ENCODE measurements around the gene TJP1.

DNA sequence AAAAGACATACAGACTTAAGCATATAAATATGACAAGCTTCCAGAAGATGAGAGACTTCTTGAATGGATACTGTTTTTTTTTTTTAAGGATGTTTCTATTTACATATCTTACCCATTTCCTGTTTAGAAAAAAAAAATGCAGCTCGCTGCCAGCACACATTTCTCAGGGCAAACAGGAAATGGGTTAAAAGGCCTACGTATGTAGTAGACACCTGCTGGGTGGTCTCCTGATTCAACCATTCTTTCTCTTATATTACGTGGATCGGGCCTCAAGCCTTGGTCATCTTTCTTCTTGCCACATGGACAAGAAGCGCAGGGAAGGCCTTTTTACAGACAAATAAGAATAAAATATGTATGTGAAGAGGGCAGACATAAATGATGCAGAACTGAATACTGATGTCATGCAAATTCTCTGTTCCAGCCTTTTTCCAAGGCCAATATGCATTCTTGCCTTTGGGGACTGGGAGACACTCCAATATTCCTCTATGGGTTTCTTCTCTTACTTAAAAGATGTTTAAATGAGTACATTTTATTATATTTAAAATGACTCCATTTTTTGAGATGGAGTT lies 35.0 kb upstream of the TJP1 start:
- TF ChIP-seq, protein P1, sequence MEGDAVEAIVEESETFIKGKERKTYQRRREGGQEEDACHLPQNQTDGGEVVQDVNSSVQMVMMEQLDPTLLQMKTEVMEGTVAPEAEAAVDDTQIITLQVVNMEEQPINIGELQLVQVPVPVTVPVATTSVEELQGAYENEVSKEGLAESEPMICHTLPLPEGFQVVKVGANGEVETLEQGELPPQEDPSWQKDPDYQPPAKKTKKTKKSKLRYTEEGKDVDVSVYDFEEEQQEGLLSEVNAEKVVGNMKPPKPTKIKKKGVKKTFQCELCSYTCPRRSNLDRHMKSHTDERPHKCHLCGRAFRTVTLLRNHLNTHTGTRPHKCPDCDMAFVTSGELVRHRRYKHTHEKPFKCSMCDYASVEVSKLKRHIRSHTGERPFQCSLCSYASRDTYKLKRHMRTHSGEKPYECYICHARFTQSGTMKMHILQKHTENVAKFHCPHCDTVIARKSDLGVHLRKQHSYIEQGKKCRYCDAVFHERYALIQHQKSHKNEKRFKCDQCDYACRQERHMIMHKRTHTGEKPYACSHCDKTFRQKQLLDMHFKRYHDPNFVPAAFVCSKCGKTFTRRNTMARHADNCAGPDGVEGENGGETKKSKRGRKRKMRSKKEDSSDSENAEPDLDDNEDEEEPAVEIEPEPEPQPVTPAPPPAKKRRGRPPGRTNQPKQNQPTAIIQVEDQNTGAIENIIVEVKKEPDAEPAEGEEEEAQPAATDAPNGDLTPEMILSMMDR (IDR thresholded peaks at IDR 0.05), result no peak
- TF ChIP-seq POLR2A (IDR thresholded peaks at IDR 0.05), result no peak

All from upper lobe of left lung (tissue), 4 donors.